H1 (cell line): ENCODE results near the gene FCMR. TPM values are rescaled to one million over a fixed set of nuclear protein-coding genes. Genes with fewer than 3 reads are reported as not detected.

Source experiments
- CTCF ChIA-PET: fragments of 300-600 bp; sonication (Branson Sonifier 250); formaldehyde crosslinking; loops from one replicate; lab custom pipeline; 2021; ENCODE audit not compliant: partially characterized antibody; lab: Charles Lee
- POLR2A ChIA-PET: fragments of 300-600 bp; sonication (Branson Sonifier 250); formaldehyde crosslinking; loops from one replicate; lab custom pipeline; 2021; ENCODE audit warnings: inconsistent platforms; ENCODE audit not compliant: partially characterized antibody; lab: Charles Lee
- DNase-seq, 2 experiments: peaks; one replicate each; pipeline versions ENCODE4 v3.0.0 to v3.0.0-alpha.2; 2010 to 2022; ENCODE audit warnings: low spot score in 2 of 2, low read depth in 1 of 2, mixed read lengths in 1 of 2
- FAIRE-seq: peaks from 2 replicates; lab custom pipeline; 2011; peaks lifted over from hg19 to GRCh38; lab: Jason Lieb, UNC
- H2AFZ ChIP-seq: 2 replicates; pipeline ENCODE4 v1.8.1; 2012; ENCODE audit warnings: low read length, inconsistent platforms
- H2AK5ac ChIP-seq: 2 replicates; pipeline ENCODE4 v1.6.1; 2013; ENCODE audit warnings: low read depth, low read length
- H2BK120ac ChIP-seq: replicated peaks from 2 replicates; pipeline ENCODE3; 2013; ENCODE audit warnings: low read depth, low read length, inconsistent platforms
- H2BK12ac ChIP-seq: 2 replicates; pipeline ENCODE4 v1.6.1; 2013; ENCODE audit warnings: low read depth, low read length
- H2BK15ac ChIP-seq: 2 replicates; pipeline ENCODE4 v1.6.1; 2013; ENCODE audit warnings: low read length
- H2BK20ac ChIP-seq: 2 replicates; pipeline ENCODE4 v1.6.1; 2013; ENCODE audit warnings: low read length
- H2BK5ac ChIP-seq: 2 replicates; pipeline ENCODE4 v1.6.1; 2013; ENCODE audit warnings: low read depth, low read length
- H3K14ac ChIP-seq: 2 replicates; pipeline ENCODE4 v1.6.1; 2013; ENCODE audit warnings: inconsistent platforms; ENCODE audit not compliant: insufficient read length
- H3K18ac ChIP-seq: 2 replicates; pipeline ENCODE4 v1.6.1; 2013; ENCODE audit warnings: low read length; ENCODE audit errors: extremely low read depth
- H3K23ac ChIP-seq: 2 replicates; pipeline ENCODE4 v1.6.1; 2013; ENCODE audit warnings: inconsistent platforms; ENCODE audit not compliant: insufficient read length
- H3K23me2 ChIP-seq: 2 replicates; pipeline ENCODE4 v1.6.1; 2013; ENCODE audit warnings: low read depth, low read length
- H3K27ac ChIP-seq: 2 replicates; pipeline ENCODE4 v1.6.1; 2011; ENCODE audit warnings: low read depth, low read length, inconsistent platforms
- H3K27me3 ChIP-seq, 4 experiments: replicated peaks in 1 of 4; 1 replicate in 1 of 4; 2 replicates in 3 of 4; pipeline versions ENCODE4 v1.6.1 to v1.8.1; 2011 to 2013; ENCODE audit warnings: low read length in 3 of 4, mild to moderate bottlenecking in 3 of 4, inconsistent platforms in 2 of 4, mixed read lengths in 2 of 4, moderate library complexity in 1 of 4; ENCODE audit not compliant: control insufficient read depth in 3 of 4, insufficient read depth in 3 of 4; ENCODE audit errors: extremely low read depth in 1 of 4
- H3K36me3 ChIP-seq, 4 experiments: 2 replicates each; pipeline versions ENCODE4 v1.6.1 to v1.8.1; 2011 to 2013; ENCODE audit warnings: mild to moderate bottlenecking in 4 of 4, low read length in 3 of 4, moderate library complexity in 2 of 4, control low read depth in 1 of 4, inconsistent platforms in 1 of 4; ENCODE audit not compliant: insufficient read depth in 4 of 4, control insufficient read depth in 2 of 4
- H3K4ac ChIP-seq: replicated peaks from 2 replicates; pipeline ENCODE3; 2013; ENCODE audit warnings: low read length, low read depth, mixed read lengths, inconsistent platforms; ENCODE audit not compliant: insufficient read length
- H3K4me1 ChIP-seq, 4 experiments: replicated peaks in 1 of 4; 1 replicate in 1 of 4; 2 replicates in 3 of 4; pipeline versions ENCODE4 v1.6.1 to v1.8.1; 2011 to 2013; ENCODE audit warnings: low read length in 3 of 4, inconsistent platforms in 2 of 4, mixed read lengths in 1 of 4; ENCODE audit not compliant: insufficient read depth in 4 of 4, control insufficient read depth in 3 of 4
- H3K4me2 ChIP-seq, 2 experiments: 2 replicates each; pipeline versions ENCODE4 v1.6.1 to v1.8.1; 2011 to 2013; ENCODE audit warnings: low read depth in 2 of 2, low read length in 2 of 2, control low read depth in 1 of 2, inconsistent platforms in 1 of 2, mild to moderate bottlenecking in 1 of 2; ENCODE audit not compliant: insufficient read depth in 1 of 2
- H3K4me3 ChIP-seq, 4 experiments: fragments of 200-600, 300-600 bp in 1 of 4; sonication (generic), shearing (Covaris generic), sonication (Bioruptor Twin) in 1 of 4; 2 replicates each; pipeline versions ENCODE4 v1.5.1 to v1.8.1; 2011 to 2016; ENCODE audit warnings: low read length in 4 of 4, low read depth in 3 of 4, control low read depth in 2 of 4, inconsistent platforms in 2 of 4, mild to moderate bottlenecking in 2 of 4, mixed read lengths in 1 of 4, moderate library complexity in 1 of 4; ENCODE audit not compliant: insufficient read depth in 2 of 4; ENCODE audit errors: extremely low read depth in 1 of 4
- H3K56ac ChIP-seq: replicated peaks from 2 replicates; pipeline ENCODE3; 2013; ENCODE audit warnings: low read depth, mild to moderate bottlenecking, mixed read lengths, low read length, inconsistent platforms; ENCODE audit not compliant: insufficient read length
- H3K79me1 ChIP-seq: 2 replicates; pipeline ENCODE4 v1.6.1; 2013; ENCODE audit warnings: low read depth, low read length, control low read depth
- H3K79me2 ChIP-seq, 2 experiments: 2 replicates each; pipeline versions ENCODE4 v1.6.1 to v1.8.1; 2012 to 2013; ENCODE audit warnings: low read length in 2 of 2, mild to moderate bottlenecking in 2 of 2, inconsistent platforms in 1 of 2; ENCODE audit not compliant: insufficient read depth in 2 of 2, control insufficient read depth in 1 of 2
- H3K9ac ChIP-seq, 4 experiments: replicated peaks in 1 of 4; 1 replicate in 1 of 4; 2 replicates in 3 of 4; pipeline versions ENCODE4 v1.6.1 to v1.8.1; 2011 to 2013; ENCODE audit warnings: low read depth in 3 of 4, low read length in 3 of 4, control low read depth in 2 of 4, mild to moderate bottlenecking in 2 of 4, moderate library complexity in 2 of 4, inconsistent platforms in 1 of 4; ENCODE audit errors: extremely low read depth in 1 of 4
- H3K9me3 ChIP-seq, 2 experiments: 2 replicates each; pipeline versions ENCODE4 v1.6.1 to v1.8.1; 2012 to 2013; ENCODE audit warnings: mild to moderate bottlenecking in 2 of 2, moderate library complexity in 2 of 2, control low read depth in 1 of 2, inconsistent platforms in 1 of 2, low read depth in 1 of 2, low read length in 1 of 2, mixed read lengths in 1 of 2; ENCODE audit not compliant: insufficient read depth in 2 of 2
- H4K20me1 ChIP-seq, 2 experiments: replicated peaks in 1 of 2; 2 replicates each; pipeline versions ENCODE3 to v1.8.1; 2011 to 2013; ENCODE audit warnings: inconsistent platforms in 2 of 2, low read length in 2 of 2, mild to moderate bottlenecking in 1 of 2; ENCODE audit not compliant: insufficient read depth in 2 of 2, control insufficient read depth in 1 of 2
- H4K5ac ChIP-seq: 2 replicates; pipeline ENCODE4 v1.6.1; 2013; ENCODE audit warnings: low read length, low read depth, mixed read lengths, inconsistent platforms; ENCODE audit not compliant: insufficient read length
- H4K8ac ChIP-seq: 2 replicates; pipeline ENCODE4 v1.8.0; 2013; ENCODE audit warnings: mild to moderate bottlenecking, moderate library complexity, low read length, inconsistent platforms; ENCODE audit not compliant: insufficient read depth; ENCODE audit errors: extremely low read depth
- H4K91ac ChIP-seq: replicated peaks from 2 replicates; pipeline ENCODE3; 2013; ENCODE audit warnings: low read length, mixed read lengths, inconsistent platforms; ENCODE audit not compliant: insufficient read length
- BACH1 ChIP-seq: IDR thresholded peaks from 2 replicates; pipeline ENCODE4 v1.6.1; 2012; ENCODE audit warnings: low read length, improper control_type of control experiment
- BCL11A ChIP-seq, 2 experiments: IDR thresholded peaks; one replicate each; pipeline ENCODE4 v1.6.1; 2011; ENCODE audit warnings: low read depth in 2 of 2, low read length in 2 of 2, mild to moderate bottlenecking in 2 of 2
- CHD2 ChIP-seq: IDR thresholded peaks from 2 replicates; pipeline ENCODE4 v1.6.1; 2012; ENCODE audit warnings: low read length, improper control_type of control experiment
- FOSL1 ChIP-seq: IDR thresholded peaks from 2 replicates; pipeline ENCODE4 v1.6.1; 2011; ENCODE audit warnings: mild to moderate bottlenecking, low read depth, low read length, moderate library complexity; ENCODE audit not compliant: insufficient read depth
- SIN3A ChIP-seq, 2 experiments: IDR thresholded peaks in 1 of 2; conservative IDR thresholded peaks in 1 of 2; 2 replicates each; pipeline ENCODE4 v1.6.1; 2011 to 2012; ENCODE audit warnings: low read length in 2 of 2, improper control_type of control experiment in 1 of 2, low read depth in 1 of 2, mild to moderate bottlenecking in 1 of 2
- SIX5 ChIP-seq: IDR thresholded peaks from 2 replicates; pipeline ENCODE4 v1.6.1; 2011; ENCODE audit warnings: mild to moderate bottlenecking, low read depth, low read length
- SUZ12 ChIP-seq: fragments of 200-600 bp; sonication (generic); IDR thresholded peaks from 2 replicates; pipeline ENCODE4 v1.6.1; 2012; ENCODE audit warnings: mild to moderate bottlenecking, inconsistent platforms, low read length, moderate library complexity, mixed read lengths
- WGBS, 2 experiments: shearing (Covaris generic) in 1 of 2; methylation state at CpG; one replicate each; pipeline versions ENCODE4 v1.1.6 to v1.1.7; 2013 to 2015; ENCODE audit warnings: low lambda C conversion rate in 2 of 2, mixed read lengths in 2 of 2, inconsistent platforms in 1 of 2, low coverage in 1 of 2, missing lambda C conversion rate in 1 of 2; ENCODE audit not compliant: insufficient replicate concordance in 2 of 2, insufficient coverage in 1 of 2, insufficient read length in 1 of 2; ENCODE audit errors: extremely low coverage in 1 of 2, missing lambda C conversion rate in 1 of 2; 5-methylcytosine and 5-hydroxymethylcytosine counted together
- polyA plus RNA-seq, 7 experiments: library from polyadenylated mRNA; depleted of rRNA in 3 of 7; stranded (reverse) in 5 of 7; unstranded in 2 of 7; fragments of >200 nt in 5 of 7; fragments of 200-250 nt in 2 of 7; gene quantifications; 1 replicate in 5 of 7; 2 replicates in 1 of 7; 4 replicates in 1 of 7; pipeline versions ENCODE4 v1.2.1 to v1.2.3, GENCODE V29; 2011 to 2013; ENCODE audit warnings: missing spikeins in 2 of 7, mixed read lengths in 2 of 7
- total RNA-seq: library from RNA; stranded (reverse); fragmentation: NEBNext Ultra II Directional; extraction: Animal tissue kit (Norgen Biotek cat#: 25700); gene quantifications from 2 replicates; pipeline ENCODE4 v1.2.1, GENCODE V29; 2021
- TF ChIP-seq, protein P1 (sequence below), 3 experiments: IDR thresholded peaks; 1 replicate in 2 of 3; 2 replicates in 1 of 3; pipeline versions ENCODE4 v1.5.1 to v1.6.1; 2011; ENCODE audit warnings: low read length in 3 of 3, mild to moderate bottlenecking in 3 of 3, inconsistent platforms in 2 of 3, low read depth in 1 of 3, moderate library complexity in 1 of 3; ENCODE audit not compliant: insufficient read depth in 1 of 3; ENCODE audit errors: control extremely low read depth in 1 of 3

Gene FCMR
- total and polyA plus RNA-seq, 2 of the 8 experiments (the other 6 are each of a cell fraction or from before 2014, with no cell fraction given): 0.53 TPM; not detected in 1

GRCh38 chr1:206893380-206893779 is 28.4 kb downstream of the FCMR start:
- H4K5ac ChIP-seq: no peak overlapping the region
- no peaks in the 10 kb centered on the region for H3K79me2 ChIP-seq
- ChIA-PET CTCF (interaction anchor here (1.2 to 7.2 kb wide), 6 partner anchors 10 to 159 kb away, joined by 3 to 52 read pairs (median 12); no protein-coding TSS in a partner anchor), POLR2A (no interaction called here)
- H3K14ac ChIP-seq: no peak overlapping the region
- no peaks in the 10 kb centered on the region for H3K9me3 ChIP-seq
- no peak overlapping the region for H3K56ac ChIP-seq
- H2BK15ac ChIP-seq: no peak overlapping the region
- no peak for FAIRE-seq
- no peaks in the 10 kb centered on the region for H3K23me2 ChIP-seq
- H3K18ac ChIP-seq: no peak overlapping the region
- WGBS, 2 experiments: 87% methylated on average over 2 of the region's 2 CpGs; no CpG with 5 or more reads in 1 of the 2 experiments
- no peak overlapping the region for H3K23ac ChIP-seq
- no peak overlapping the region for H3K4me2 ChIP-seq
- no peak overlapping the region for H3K27ac ChIP-seq
- no peak overlapping the region for H2BK120ac ChIP-seq
- no peaks in the 10 kb centered on the region for H4K20me1 ChIP-seq
- H3K9ac ChIP-seq: no peak overlapping the region
- DNase-seq: no peak
- H2AK5ac ChIP-seq: no peak overlapping the region
- no peak overlapping the region for H4K91ac ChIP-seq
- peaks cover 0 to 3% (median 1%) of the 10 kb centered on the region in 4 experiments; a peak in 3 of 7 replicates for H3K4me1 ChIP-seq
- TF ChIP-seq FOSL1 (no peak), SIN3A (conservative IDR thresholded peaks at IDR 0.05 in 1 of 2, IDR thresholded peaks at IDR 0.05 in 1 of 2; ENCODE audit: low read depth in 1 of 2, low read length in 2 of 2) (no peak), SUZ12 (no peak), CHD2 (no peak), SIX5 (no peak), BACH1 (no peak), BCL11A (IDR thresholded peaks at IDR 0.05; ENCODE audit: low read depth in 2 of 2, low read length in 2 of 2) (no peak)
- TF ChIP-seq, protein P1, sequence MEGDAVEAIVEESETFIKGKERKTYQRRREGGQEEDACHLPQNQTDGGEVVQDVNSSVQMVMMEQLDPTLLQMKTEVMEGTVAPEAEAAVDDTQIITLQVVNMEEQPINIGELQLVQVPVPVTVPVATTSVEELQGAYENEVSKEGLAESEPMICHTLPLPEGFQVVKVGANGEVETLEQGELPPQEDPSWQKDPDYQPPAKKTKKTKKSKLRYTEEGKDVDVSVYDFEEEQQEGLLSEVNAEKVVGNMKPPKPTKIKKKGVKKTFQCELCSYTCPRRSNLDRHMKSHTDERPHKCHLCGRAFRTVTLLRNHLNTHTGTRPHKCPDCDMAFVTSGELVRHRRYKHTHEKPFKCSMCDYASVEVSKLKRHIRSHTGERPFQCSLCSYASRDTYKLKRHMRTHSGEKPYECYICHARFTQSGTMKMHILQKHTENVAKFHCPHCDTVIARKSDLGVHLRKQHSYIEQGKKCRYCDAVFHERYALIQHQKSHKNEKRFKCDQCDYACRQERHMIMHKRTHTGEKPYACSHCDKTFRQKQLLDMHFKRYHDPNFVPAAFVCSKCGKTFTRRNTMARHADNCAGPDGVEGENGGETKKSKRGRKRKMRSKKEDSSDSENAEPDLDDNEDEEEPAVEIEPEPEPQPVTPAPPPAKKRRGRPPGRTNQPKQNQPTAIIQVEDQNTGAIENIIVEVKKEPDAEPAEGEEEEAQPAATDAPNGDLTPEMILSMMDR (IDR thresholded peaks at IDR 0.05; ENCODE audit: control extremely low read depth in 1 of 3, insufficient read depth in 1 of 3, low read depth in 1 of 3, low read length in 3 of 3): no peak
- H2BK20ac ChIP-seq: no peak overlapping the region
- no peak overlapping the region for H2BK12ac ChIP-seq
- H3K4ac ChIP-seq: no peak overlapping the region
- no peak overlapping the region for H2AFZ ChIP-seq
- H3K27me3 ChIP-seq: no peaks in the 10 kb centered on the region
- no peaks in the 10 kb centered on the region for H3K36me3 ChIP-seq
- no peak overlapping the region for H4K8ac ChIP-seq
- no peaks in the 10 kb centered on the region for H3K79me1 ChIP-seq
- no peak overlapping the region for H2BK5ac ChIP-seq
- H3K4me3 ChIP-seq: no peak overlapping the region
